AML-193 (cell line): ENCODE measurements around the gene MED16.
A peak's percentile ranks its signal among the peaks of the same experiment; 100 is the strongest.
"Not testable (repeated sequence)": the region's sequence is repeated elsewhere in the genome, so short reads cannot be mapped to it uniquely, and the experiment has no call there.

ENCODE experiments used
- DNase-seq, 2 experiments: peaks; one replicate each; lab custom pipeline; 2025; lab: John Stamatoyannopoulos, UW

Gene MED16

DNA sequence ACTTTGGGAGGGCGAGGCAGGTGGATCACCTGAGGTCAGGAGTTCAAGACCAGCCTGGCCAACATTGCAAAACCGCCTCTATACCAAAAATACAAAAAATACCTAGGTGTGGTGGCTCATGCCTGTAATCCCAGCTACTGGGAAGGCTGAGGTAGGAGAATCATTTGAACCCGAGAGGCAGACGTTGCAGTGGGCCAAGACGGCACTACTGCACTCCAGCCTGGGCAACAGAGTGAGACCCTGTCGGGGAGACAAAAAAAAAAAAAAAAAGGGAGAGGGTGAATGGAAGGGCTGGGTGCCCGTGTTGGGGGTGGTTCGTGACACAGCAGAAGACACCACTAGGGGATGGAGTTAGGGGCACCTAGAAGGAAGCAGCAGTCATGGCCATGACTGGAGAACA, 22.7 kb downstream of the MED16 start:
- DNase-seq, result no peak

DNA sequence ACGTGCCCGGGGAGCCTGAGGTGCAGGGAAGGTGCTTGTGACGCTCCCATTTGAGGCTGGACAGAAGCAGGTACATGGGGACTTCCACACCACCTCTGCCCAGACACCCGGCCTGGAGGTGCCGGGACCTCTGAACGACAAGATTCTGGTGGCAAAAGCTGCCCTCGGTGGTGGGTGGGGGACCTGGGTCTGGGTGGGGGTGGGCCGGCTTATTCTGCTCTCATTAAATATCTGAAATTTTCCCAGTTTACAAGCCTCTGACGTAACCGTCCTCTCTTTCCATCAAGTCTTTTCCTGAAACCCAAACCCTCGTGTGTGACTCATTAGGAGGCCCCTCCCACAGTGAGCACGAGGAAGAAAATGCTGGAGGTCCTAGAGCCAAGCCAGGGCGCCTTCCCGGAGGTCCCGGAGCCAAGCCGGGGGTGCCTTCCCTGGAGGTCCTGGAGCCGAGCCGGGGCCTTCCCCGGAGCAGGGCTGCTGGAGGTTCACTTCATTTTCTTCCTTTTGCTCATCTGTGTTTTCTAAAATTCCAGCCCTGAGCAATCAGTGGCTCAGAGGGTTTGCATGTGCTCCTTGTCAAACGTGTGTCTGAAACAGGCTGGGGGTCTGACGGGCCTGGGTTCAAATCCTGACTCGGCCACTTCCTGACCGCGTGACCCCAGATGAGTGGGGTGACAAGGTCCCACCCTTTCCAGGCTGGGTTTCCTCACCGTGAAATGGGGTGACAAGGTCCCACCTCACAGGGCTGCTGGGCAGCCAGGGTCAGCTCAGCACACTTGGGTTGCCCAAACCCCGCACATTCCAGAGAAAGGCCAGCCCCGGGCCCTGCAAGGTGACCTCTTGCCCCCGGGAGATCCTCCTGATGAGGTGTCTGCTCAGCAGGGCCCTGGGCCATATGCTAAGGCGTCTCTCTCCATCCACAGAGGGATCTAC, 23.5 kb downstream of the MED16 start:
- no peak for DNase-seq

DNA sequence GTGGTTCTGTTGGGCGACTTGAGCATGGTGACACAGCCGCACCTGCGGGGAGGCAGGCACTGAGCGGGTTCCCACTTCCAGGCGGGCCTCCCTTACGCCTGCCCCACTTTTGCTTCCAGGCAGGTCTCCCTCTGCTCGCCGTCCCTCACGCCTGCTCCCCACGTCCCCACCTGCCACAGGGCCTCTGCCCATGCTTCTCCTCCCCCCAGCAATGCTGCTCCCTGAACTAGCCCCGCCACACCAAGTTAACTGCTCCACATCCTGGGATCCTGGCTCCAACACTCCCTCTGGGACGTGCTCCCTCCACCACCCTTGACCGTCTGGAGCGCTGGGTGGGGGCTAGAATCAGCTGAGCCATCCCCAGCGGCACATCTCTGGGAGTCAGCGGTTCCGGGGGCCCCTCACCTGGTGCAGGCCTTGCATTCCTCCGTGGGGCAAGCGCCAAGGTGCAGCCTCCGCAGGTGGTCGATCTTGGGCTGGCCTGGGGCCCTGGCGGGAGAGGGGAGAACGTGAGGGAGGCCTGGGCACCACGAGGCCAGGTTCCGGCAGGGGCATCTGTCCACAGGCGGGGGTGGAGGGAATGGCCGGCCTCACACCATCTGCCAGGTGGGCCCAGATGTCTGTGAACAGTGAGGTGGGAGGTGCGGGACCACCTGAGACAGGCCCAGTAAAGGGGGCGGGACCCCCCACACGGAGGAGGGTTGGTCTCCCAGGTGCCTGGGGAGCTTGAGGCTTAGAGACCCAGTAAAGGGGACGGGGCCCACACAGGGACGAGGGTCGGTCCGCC, 24.3 kb downstream of the MED16 start:
- DNase-seq, result no peak

DNA sequence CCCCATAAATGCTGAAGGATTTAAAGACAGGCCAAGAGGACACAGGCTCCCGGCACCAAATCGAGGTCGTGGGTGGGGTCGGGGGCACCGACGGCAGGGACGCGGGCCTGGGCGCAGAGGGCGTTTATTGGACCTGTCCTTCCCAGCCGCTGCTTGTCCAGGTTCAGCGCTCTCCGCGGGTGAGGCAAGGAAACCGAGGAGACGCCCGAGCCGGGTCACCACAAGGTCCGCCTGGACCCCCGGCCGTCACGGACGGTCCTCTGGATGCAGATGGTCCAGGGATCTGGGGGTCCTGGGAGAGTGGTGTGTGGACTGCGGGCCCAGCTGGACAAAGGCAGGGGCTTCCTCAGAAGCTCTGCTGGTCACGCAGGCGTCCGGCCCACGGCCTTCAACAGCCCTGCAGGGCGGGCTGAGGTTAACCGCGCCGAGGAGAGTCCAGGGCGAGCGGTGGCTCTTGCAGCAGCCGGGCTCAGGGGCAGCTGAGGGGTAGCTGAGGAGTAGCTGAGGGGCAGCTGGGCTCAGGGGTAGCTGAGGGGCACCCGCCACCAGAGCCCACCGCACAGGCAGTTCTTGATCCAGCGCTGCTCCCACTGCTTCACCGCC, 25.0 kb downstream of the MED16 start:
- no peak for DNase-seq

DNA sequence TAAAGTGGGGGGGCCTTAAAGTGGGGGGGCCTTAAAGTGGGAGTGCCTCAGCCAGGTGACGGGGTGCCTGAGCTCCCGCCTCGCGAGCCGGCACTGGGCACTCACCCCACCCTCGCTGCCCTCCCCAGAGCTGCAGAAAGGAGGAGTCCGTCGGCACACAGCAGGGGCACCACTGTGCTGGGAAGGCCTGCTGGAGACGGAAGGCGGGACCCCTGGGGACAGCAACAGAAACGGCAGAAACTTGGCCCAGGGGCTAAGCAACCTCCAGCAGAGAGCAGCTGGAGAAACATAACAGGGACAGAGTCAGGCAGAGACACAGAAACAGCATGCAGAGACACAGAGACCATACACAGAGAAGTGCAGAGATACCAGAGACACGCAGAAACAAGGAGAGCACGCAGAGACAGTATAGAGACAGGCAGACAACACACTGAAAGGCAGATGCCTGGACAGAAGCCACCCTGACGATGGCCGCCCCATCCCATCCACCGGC, 25.6 kb downstream of the MED16 start:
- no peak for DNase-seq

DNA sequence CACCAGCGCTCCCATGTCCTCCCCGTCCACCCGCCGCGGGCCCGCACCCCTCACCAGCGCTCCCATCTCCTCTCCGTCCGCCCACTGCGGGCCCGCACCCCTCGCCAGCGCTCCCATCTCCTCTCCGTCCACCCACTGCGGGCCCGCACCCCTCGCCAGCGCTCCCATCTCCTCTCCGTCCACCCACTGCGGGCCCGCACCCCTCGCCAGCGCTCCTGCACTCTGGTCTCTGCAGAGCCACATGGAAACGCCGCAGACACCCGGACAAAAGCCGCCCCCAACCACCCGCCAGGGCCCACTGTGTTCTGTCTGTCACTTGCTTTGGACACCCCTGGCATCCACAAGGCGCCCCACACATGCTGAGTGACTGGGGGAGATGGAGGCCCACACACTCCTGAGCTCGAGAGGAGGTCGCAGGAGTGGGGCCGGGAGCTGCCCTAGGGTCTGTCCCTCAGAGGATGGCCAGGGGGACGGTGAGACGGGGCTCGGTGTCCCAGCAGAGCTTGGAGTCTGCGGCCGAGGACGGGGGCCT, 26.2 kb downstream of the MED16 start:
- DNase-seq, result no peak

DNA sequence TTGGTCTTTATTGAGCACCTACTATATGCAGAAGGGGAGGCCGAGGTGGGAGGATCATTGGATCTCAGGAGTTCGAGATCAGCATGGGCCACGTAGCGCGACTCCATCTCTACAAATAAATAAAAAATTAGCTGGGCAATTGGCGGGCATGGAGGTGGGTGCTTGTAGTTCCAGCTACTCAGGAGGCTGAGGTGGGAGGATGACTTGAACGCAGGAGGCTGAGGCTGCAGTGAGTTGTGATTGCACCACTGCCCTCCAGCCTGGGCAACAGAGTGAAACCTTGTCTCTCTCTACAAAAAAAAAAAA, 29.7 kb downstream of the MED16 start:
- DNase-seq, result no peak

DNA sequence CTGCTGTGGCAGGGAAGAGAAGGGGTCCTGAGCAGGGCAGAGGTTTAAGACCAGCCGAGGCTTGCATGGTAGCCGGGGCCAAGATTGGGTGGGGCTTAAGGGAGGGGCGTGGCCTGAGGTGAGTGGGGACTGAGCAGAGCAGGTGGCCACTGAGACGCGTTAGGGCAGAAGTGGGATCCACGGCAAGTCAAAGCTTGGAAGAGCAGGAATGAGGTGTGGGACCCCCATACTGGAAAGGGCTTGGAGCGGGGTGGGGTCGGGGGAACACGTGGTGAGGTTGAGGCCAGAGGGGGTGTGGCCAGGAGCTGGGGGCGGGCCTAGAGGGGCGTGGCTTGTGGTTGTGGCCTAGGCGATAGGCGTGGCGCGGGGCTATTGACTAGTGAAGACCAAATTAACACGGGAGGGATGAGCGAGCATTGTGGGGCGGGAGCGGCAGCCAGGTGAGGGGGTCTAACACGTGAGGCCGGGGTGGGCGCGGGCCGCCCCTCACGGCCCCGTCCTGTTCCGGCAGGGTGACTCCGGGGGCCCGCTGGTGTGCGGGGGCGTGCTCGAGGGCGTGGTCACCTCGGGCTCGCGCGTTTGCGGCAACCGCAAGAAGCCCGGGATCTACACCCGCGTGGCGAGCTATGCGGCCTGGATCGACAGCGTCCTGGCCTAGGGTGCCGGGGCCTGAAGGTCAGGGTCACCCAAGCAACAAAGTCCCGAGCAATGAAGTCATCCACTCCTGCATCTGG, 30.2 kb downstream of the MED16 start:
- DNase-seq, result peak; percentile 11 to 44

DNA sequence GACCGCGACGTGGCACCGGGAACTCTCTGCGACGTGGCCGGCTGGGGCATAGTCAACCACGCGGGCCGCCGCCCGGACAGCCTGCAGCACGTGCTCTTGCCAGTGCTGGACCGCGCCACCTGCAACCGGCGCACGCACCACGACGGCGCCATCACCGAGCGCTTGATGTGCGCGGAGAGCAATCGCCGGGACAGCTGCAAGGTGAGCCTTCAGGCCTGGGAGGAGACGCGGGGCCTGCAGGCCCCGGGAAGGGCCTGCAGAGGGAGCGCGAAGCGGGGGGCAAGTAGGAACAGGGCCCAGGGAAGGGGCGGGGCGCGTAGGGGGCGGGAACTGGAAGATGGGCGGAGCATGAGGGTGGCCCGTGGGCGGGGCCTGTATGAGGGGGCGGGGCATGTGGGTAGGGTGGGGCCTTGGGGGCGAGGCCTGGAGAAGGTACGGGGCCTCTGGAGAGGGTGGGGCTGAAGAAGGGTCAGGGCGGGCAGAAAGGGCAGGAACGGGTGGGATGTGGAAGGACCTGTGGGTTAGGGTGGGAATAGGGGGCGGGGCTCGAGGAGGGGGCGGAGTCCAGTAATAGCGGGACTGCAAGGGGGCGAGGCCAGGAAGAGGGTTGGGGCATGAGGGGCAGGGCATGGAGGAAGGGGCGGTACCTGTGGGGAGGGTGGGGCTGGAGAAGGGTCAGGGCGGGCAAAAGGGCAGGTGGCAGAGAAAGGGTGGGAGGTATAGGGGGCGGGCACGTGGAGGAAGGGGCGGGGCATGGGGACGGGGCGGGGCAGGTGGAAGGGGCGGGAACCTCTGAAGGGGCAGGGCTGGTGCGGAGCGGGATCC, 31.0 kb downstream of the MED16 start:
- DNase-seq, result peak in 1 of 2 experiments; percentile 38

DNA sequence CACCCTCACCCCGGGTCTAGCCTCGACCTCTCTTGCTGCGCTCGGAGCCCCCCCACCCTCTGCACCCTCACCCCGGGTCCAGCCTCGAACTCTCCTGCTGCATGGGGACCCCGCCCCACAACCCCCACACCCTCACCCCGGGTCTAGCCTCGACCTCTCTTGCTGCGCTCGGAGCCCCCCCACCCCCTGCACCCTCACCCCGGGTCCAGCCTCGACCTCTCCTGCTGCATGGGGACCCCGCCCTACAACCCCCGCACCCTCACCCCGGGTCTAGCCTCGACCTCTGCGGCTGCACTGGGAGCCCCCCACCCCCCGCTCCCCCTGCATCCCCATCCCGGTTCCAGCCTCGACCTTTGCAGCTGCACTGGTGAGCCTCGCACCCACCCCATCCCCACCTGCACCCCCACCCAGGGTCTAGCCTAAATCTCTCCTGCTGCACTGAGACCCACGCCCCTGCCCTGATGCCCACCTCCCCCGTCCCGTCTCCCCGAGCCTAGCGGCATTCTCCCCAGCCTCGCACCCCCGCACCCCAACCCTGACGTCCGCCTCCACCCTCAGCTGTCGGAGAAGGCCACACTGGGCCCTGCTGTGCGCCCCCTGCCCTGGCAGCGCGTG, 31.7 kb downstream of the MED16 start:
- DNase-seq, result no peak

DNA sequence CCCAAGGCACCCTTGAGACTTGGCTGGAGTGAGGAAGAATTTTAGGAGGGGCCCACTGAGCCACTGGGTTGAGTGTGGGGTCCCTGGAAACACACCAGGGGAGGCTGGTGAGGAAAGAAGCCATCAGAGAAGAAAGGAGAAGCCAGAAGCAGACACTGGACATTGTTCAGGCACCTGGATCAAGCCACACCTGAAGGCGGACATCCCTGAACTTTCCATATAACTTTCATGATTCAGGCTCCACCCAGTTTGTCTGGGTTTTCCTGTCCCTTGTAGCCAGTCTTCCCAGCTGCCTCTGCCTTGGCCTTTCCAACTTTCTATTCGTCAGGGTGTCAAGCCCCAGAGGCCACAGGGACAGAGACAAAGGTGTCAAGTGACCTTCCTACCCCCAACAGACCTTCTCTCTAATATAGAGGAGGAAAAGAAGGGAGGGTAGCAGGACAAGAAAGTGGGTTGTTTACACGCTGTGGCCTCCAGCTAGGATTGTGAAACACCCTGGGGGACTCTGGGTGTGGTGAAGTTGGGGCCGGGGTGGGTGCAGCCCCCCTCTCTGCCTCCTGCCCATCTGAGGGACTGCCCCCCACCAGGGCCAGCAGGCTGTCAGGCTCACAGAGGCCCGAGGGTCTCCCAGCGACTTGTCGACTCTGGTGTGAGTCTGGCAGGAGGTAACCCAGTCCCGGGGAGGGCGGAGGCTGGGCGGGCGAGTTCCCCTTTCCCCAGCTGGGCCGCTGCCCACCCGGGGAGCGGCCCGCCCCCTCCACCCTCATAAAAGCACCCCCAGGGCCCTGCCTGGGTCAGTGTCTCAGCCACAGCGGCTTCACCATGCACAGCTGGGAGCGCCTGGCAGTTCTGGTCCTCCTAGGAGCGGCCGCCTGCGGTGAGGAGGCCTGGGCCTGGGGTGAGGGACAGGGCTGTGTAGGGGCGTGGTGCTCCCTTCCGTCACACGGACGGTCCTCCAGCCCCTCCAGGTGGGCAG, 33.8 kb downstream of the MED16 start, which contains the start of gene CFD:
CFD (plus strand) TSS at position 797 of the 976 bp plus-strand sequence; CDS start at position 823, 26 bp downstream.
- peak; percentile 73 to 77 for DNase-seq

DNA sequence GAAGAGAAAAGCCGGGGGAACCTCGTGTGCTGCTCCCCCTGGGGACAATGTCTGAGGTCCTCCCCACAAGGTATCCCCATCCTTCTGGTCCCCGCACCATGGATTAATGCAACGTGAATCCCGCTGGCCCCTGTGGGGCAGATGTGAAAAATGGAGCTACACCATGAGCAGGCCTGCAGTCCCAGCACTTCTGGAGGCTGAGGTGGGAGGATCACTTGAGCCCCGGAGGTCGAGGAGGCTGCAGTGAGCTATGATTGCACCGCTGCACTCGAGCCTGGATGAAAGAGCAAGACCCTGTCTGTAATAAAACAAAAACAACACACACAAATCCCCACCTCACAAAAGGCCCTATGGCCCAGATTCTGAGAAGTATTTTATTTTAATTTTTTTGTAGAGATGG, 34.7 kb downstream of the MED16 start:
- DNase-seq, result no peak

DNA sequence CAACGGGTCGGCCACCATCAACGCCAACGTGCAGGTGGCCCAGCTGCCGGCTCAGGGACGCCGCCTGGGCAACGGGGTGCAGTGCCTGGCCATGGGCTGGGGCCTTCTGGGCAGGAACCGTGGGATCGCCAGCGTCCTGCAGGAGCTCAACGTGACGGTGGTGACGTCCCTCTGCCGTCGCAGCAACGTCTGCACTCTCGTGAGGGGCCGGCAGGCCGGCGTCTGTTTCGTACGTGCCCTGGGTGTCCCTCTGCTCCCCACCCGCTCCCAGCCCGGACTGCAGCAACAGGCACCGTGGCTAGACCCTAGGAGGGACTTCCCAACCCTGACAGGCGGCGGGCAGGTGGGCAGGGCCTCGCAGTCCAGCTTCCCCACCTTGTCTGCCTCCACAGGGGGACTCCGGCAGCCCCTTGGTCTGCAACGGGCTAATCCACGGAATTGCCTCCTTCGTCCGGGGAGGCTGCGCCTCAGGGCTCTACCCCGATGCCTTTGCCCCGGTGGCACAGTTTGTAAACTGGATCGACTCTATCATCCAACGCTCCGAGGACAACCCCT, 37.3 kb downstream of the MED16 start:
- no peak for DNase-seq

DNA sequence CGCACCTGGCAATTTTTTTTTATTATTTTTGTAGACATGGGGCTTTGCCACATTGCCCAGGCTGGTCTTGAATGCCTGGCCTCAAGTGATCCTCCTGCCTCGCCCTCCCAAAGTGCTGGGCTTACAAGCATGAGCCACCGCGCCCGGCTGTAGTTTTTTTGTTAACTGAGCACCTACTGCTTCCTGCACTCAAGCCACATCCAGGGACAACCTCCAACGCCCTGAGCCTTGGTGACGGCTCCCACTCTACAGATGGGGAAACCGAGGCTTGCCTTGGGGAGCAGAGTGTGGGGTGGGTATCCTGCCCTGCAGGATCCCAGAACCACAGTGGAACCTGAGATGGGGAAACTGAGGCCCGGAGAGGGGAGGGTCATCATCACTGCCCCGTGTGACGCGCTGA, 37.8 kb downstream of the MED16 start:
- no peak for DNase-seq

DNA sequence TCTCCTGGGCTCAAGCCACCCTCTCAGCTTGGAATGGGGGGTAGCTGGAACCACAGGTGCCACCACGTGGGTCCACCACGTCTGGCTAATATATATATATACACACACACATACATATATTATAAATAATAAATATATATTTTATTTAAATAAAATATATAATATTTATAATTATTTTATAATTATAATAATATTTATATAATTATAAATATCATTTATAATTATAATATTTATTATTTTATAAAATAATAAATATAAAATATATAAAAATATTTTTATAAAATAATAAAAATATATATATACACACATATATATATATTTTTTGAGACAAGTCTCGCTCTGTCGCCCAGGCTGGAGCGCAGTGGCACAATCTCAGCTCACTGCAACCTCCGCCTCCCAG, 38.4 kb downstream of the MED16 start:
- no peak for DNase-seq

DNA sequence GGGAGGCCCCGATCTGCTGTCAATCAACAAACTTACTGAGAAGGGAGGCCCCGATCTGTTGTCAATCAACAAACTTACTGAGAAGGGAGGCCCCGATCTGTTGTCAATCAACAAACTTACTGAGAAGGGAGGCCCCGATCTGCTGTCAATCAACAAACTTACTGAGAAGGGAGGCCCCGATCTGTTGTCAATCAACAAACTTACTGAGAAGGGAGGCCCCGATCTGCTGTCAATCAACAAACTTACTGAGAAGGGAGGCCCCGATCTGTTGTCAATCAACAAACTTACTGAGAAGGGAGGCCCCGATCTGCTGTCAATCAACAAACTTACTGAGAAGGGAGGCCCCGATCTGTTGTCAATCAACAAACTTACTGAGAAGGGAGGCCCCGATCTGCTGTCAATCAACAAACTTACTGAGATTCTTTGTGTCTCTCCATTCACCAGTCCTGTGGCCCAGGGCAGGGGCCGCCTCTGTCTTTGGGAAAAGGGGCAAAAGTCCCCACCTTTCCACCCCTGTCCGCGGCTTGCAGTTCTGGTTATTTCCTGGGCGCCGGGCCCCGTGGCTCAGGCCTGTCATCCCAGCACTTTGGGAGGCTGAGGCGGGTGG, 39.3 kb downstream of the MED16 start:
- not testable (repeated sequence) for DNase-seq

DNA sequence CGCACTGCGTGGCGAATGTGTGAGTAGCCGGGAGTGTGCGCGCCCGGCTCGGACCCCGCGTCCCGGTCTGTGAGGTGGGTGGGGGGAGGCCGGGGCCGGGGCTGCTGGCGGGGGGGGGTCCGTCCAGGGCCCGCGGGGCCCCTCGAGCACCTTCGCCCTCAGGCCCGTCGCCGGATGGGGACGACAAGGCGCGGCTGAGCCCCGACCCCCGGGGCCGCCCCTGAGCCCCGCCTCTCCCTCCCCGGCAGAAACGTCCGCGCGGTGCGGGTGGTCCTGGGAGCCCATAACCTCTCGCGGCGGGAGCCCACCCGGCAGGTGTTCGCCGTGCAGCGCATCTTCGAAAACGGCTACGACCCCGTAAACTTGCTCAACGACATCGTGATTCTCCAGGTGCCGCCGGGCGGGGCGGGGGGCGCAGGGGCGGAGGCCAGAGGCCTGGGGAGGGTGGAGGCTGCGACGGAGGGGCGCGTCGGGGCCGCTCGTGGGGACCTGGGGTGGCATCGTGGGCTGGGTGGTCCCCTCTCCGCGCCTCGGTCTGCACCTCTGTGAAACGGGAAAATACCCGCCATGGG, 39.9 kb downstream of the MED16 start:
- DNase-seq, result no peak
